ENCODE measurements around the gene DNAH2. TPM values are rescaled to one million over a fixed set of nuclear protein-coding genes. Genes with fewer than 3 reads are reported as not detected.

DNAH2 gene, protein sequence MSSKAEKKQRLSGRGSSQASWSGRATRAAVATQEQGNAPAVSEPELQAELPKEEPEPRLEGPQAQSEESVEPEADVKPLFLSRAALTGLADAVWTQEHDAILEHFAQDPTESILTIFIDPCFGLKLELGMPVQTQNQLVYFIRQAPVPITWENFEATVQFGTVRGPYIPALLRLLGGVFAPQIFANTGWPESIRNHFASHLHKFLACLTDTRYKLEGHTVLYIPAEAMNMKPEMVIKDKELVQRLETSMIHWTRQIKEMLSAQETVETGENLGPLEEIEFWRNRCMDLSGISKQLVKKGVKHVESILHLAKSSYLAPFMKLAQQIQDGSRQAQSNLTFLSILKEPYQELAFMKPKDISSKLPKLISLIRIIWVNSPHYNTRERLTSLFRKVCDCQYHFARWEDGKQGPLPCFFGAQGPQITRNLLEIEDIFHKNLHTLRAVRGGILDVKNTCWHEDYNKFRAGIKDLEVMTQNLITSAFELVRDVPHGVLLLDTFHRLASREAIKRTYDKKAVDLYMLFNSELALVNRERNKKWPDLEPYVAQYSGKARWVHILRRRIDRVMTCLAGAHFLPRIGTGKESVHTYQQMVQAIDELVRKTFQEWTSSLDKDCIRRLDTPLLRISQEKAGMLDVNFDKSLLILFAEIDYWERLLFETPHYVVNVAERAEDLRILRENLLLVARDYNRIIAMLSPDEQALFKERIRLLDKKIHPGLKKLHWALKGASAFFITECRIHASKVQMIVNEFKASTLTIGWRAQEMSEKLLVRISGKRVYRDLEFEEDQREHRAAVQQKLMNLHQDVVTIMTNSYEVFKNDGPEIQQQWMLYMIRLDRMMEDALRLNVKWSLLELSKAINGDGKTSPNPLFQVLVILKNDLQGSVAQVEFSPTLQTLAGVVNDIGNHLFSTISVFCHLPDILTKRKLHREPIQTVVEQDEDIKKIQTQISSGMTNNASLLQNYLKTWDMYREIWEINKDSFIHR (N-terminal part only)
- total RNA-seq (2014; rRNA removed; shearing (Covaris generic)) (0.05 TPM in 1 of 2 replicates, not detected in the other), total RNA-seq (2022) (not detected in 2 replicates), Bru-seq, nascent RNA (percentile 1 among the genes with signal in this experiment), BruChase-seq, experiment 1, labeled RNA remaining after a 6-hour chase (percentile 2 among the genes with signal in this experiment), BruChase-seq, experiment 2, labeled RNA remaining after a 2-hour chase (percentile 1 among the genes with signal in this experiment)
- long read RNA-seq: 0 reads

DNA sequence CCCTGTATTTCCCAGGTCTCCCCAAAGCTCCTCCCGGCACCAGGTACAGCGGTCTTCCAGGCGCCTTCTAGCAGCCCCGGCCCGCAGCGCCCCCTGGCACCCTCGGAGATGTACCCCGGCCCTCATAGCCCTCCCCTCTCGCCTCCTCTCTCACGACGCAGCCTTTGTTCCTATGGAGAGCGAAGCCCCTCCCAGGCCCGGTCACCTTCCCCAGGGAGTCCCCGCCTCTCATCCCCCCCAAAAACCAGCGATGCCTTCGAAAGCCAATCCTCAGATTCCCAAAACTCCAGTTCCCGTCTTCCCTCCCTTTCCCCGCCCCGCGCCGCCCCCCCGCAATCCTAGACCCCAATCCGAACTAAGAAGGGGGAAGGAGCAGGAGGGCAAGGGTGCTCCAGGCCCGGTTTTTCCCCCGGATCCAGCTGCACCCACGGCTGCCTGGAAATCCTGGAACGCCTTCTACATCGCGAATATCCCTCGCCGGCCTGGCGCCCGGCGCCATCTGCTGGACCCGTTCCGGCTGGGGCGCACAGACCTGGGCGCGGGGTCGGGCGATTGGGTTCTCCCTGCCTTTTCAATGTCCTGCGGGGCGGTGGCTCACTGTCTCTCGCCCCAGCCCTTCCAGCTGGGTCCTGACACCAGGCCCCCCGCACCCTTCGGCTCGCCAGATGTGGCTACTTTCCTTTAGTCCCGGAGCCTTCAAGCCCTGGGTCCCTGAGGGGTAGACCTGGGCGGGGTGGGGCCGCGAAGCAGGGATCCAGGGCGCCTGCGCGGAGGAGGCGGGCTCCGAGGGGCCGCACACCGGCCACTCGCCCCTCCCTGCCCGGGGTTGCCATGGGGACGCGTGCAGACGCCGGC is at the start of gene DNAH2:
Gene DNAH2 (plus strand): TSS at position 844 of the 855 bp plus-strand sequence. CDS start 1,991 bp downstream, outside the sequence.
- Histone ChIP-seq H3K36me3 (ENCODE audit: insufficient read depth, low read length) (no peaks in the 10 kb centered on the region), H4K20me1 (ENCODE audit: insufficient read depth, low read length) (no peaks in the 10 kb centered on the region), H2AFZ (ENCODE audit: low read length) (no peak within 1 kb of the TSS), H3K27ac (ENCODE audit: low read depth, low read length, poor library complexity, severe bottlenecking) (no peak within 1 kb of the TSS), H3K4me1 (ENCODE audit: insufficient read depth, low read length, poor library complexity, severe bottlenecking) (no peaks in the 10 kb centered on the region), H3K4me3 (ENCODE audit: low read depth, low read length, poor library complexity, severe bottlenecking) (no peak within 1 kb of the TSS), H3K79me2 (ENCODE audit: insufficient read depth, low read depth, low read length) (no peaks in the 10 kb centered on the region), H3K4me2 (ENCODE audit: low read length) (peak within 1 kb of the TSS; percentile 20; the same call in 1 of the 2 replicates), H3K9me3 (ENCODE audit: low read length) (no peaks in the 10 kb centered on the region), H3K9me2 (ENCODE audit: insufficient read depth, low read length) (no peaks in the 10 kb centered on the region)
- TF ChIP-seq EZH2phosphoT487 (IDR thresholded peaks at IDR 0.05; ENCODE audit: borderline replicate concordance, low read depth, low read length): 0 out of 2 replicates have a peak, but pooled peaks have one; percentile 29
- TF ChIP-seq, protein P1, sequence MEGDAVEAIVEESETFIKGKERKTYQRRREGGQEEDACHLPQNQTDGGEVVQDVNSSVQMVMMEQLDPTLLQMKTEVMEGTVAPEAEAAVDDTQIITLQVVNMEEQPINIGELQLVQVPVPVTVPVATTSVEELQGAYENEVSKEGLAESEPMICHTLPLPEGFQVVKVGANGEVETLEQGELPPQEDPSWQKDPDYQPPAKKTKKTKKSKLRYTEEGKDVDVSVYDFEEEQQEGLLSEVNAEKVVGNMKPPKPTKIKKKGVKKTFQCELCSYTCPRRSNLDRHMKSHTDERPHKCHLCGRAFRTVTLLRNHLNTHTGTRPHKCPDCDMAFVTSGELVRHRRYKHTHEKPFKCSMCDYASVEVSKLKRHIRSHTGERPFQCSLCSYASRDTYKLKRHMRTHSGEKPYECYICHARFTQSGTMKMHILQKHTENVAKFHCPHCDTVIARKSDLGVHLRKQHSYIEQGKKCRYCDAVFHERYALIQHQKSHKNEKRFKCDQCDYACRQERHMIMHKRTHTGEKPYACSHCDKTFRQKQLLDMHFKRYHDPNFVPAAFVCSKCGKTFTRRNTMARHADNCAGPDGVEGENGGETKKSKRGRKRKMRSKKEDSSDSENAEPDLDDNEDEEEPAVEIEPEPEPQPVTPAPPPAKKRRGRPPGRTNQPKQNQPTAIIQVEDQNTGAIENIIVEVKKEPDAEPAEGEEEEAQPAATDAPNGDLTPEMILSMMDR (conservative IDR thresholded peaks at IDR 0.05; ENCODE audit: low read length): peak; percentile 51
- ChIA-PET CTCF (ENCODE audit: unreplicated experiment) (no interaction called here), POLR2A (no interaction called here)
- BruUV-seq (replicated peaks): no TSS peak
- intact Hi-C loops (cut with micrococcal nuclease; ENCODE audit: unreplicated experiment): no loop called here
- DNase-seq (ENCODE audit: low spot score): no peak

- Histone ChIP-seq H2AFZ (ENCODE audit: low read length) (no peak overlapping the region), H3K9me3 (ENCODE audit: low read length) (peaks cover 3% of the 10 kb centered on the region), H3K4me1 (ENCODE audit: insufficient read depth, low read length, poor library complexity, severe bottlenecking) (no peaks in the 10 kb centered on the region), H3K4me3 (ENCODE audit: low read depth, low read length, poor library complexity, severe bottlenecking) (no peak overlapping the region), H3K36me3 (ENCODE audit: insufficient read depth, low read length) (peaks cover 64% of the 10 kb centered on the region), H3K79me2 (ENCODE audit: insufficient read depth, low read depth, low read length) (no peaks in the 10 kb centered on the region), H4K20me1 (ENCODE audit: insufficient read depth, low read length) (no peaks in the 10 kb centered on the region), H3K27ac (ENCODE audit: low read depth, low read length, poor library complexity, severe bottlenecking) (no peak overlapping the region), H3K4me2 (ENCODE audit: low read length) (no peak overlapping the region), H3K9me2 (ENCODE audit: insufficient read depth, low read length) (no peaks in the 10 kb centered on the region)
- no peak for DNase-seq (ENCODE audit: low spot score)
- intact Hi-C loops (cut with micrococcal nuclease; ENCODE audit: unreplicated experiment): no loop called here
- no TSS peak for BruUV-seq (replicated peaks)
- ChIA-PET CTCF (ENCODE audit: unreplicated experiment) (no interaction called here), POLR2A (no interaction called here)
- TF ChIP-seq, protein P1 (conservative IDR thresholded peaks at IDR 0.05; ENCODE audit: low read length): no peak
- no peak for TF ChIP-seq EZH2phosphoT487 (IDR thresholded peaks at IDR 0.05; ENCODE audit: borderline replicate concordance, low read depth, low read length)
Measured at GRCh38 chr17:7668482-7668881, 49.1 kb upstream of the DNAH2 start.
